ENCODE data around the gene TMTC2. TPM values are rescaled to one million over a fixed set of nuclear protein-coding genes. Genes with fewer than 3 reads are reported as not detected.

TMTC2 gene
- total RNA-seq, 1 donor from 2014 or later = 20.2 TPM

DNA sequence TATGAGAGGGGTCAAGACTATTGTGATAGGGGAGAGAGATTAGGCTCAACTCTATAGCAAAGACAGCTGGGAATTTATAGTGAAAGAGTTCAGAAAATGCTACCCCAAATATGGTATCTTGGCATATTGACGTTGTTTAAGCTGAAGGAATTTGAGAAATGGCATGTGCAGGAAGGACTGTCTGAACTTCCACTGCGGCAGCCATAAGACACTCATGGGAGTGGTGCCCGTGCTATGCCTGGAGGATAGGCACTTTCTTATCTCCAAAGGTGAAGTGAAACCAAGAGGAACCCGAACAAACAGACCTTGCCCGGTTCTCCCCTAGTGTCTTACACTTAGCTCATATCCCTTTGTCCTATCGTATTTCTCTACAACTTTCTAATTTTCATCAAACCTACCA, 390.3 kb downstream of the TMTC2 start:
- Mint-ChIP-seq H3K27ac (ENCODE audit: unreplicated experiment) (no peak overlapping the region), H3K36me3 (ENCODE audit: unreplicated experiment) (peaks cover 11% of the 10 kb centered on the region), H3K9me3 (ENCODE audit: unreplicated experiment) (peaks cover 17% of the 10 kb centered on the region), H3K4me3 (ENCODE audit: unreplicated experiment) (no peak overlapping the region), H3K4me1 (ENCODE audit: unreplicated experiment) (no peaks in the 10 kb centered on the region), H3K27me3 (ENCODE audit: unreplicated experiment) (no peaks in the 10 kb centered on the region)
- TF ChIP-seq, protein P1, sequence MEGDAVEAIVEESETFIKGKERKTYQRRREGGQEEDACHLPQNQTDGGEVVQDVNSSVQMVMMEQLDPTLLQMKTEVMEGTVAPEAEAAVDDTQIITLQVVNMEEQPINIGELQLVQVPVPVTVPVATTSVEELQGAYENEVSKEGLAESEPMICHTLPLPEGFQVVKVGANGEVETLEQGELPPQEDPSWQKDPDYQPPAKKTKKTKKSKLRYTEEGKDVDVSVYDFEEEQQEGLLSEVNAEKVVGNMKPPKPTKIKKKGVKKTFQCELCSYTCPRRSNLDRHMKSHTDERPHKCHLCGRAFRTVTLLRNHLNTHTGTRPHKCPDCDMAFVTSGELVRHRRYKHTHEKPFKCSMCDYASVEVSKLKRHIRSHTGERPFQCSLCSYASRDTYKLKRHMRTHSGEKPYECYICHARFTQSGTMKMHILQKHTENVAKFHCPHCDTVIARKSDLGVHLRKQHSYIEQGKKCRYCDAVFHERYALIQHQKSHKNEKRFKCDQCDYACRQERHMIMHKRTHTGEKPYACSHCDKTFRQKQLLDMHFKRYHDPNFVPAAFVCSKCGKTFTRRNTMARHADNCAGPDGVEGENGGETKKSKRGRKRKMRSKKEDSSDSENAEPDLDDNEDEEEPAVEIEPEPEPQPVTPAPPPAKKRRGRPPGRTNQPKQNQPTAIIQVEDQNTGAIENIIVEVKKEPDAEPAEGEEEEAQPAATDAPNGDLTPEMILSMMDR (IDR thresholded peaks at IDR 0.05) = no peak
- no peak for DNase-seq (ENCODE audit: extremely low spot score, unreplicated experiment)

DNA sequence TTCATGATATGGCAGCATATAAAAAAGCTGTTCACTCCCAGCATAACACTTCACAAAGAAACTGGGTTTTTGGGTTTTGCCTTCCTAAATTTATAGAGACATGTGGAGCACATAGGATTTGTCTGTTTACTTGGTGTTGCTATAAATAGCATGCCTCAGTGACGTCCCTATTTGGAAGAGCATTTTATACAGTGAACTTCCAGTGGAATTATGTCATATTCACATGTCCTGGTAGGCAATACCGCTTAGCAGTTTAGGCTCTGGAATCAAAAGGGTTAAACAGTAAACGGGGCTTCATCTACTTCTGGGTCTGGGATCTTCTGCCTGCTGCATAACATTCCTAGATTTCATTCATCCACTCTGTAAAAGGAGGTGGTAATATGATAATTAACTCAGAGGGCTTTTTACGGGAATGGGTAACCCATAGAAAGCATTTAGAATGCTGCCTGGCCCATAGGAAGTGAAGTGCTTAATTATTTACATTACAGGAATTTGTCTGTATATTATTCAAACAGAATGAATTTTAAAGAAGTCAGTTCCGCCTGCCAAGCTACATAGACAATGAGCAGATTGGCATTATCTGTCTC, 396.1 kb downstream of the TMTC2 start:
- H3K36me3 Mint-ChIP-seq (ENCODE audit: unreplicated experiment) = peaks cover 2% of the 10 kb centered on the region
- H3K4me1 Mint-ChIP-seq (ENCODE audit: unreplicated experiment) = no peaks in the 10 kb centered on the region
- no peak overlapping the region for H3K4me3 Mint-ChIP-seq (ENCODE audit: unreplicated experiment)
- no peak for DNase-seq (ENCODE audit: extremely low spot score, unreplicated experiment)
- no peaks in the 10 kb centered on the region for H3K27me3 Mint-ChIP-seq (ENCODE audit: unreplicated experiment)
- no peak overlapping the region for H3K27ac Mint-ChIP-seq (ENCODE audit: unreplicated experiment)
- H3K9me3 Mint-ChIP-seq (ENCODE audit: unreplicated experiment) = peaks cover 10% of the 10 kb centered on the region
- TF ChIP-seq, protein P1 (IDR thresholded peaks at IDR 0.05) = no peak

DNA sequence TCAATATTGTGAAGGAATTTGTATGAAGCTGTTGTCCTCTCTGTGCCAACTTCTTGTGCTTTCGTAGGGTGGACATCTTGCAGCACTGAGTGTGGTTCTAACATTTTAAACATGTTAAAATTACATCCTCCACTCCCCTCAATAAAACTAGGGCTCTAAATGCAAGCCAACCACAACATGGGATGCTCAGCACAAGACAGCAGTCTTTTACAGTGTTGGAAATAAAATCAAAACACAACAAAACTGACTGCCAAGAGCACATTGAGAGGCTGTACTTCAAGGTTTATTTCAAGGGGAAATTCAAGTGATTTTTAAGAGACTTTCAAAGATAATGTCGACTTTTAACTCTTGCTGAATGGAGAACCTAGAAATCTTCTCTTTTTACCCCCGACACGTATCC, 396.9 kb downstream of the TMTC2 start:
- peaks cover 2% of the 10 kb centered on the region for H3K36me3 Mint-ChIP-seq (ENCODE audit: unreplicated experiment)
- H3K9me3 Mint-ChIP-seq (ENCODE audit: unreplicated experiment) = peaks cover 10% of the 10 kb centered on the region
- H3K4me3 Mint-ChIP-seq (ENCODE audit: unreplicated experiment) = no peak overlapping the region
- H3K27ac Mint-ChIP-seq (ENCODE audit: unreplicated experiment) = no peak overlapping the region
- H3K4me1 Mint-ChIP-seq (ENCODE audit: unreplicated experiment) = no peaks in the 10 kb centered on the region
- no peaks in the 10 kb centered on the region for H3K27me3 Mint-ChIP-seq (ENCODE audit: unreplicated experiment)
- TF ChIP-seq, protein P1 (IDR thresholded peaks at IDR 0.05) = no peak
- no peak for DNase-seq (ENCODE audit: extremely low spot score, unreplicated experiment)

DNA sequence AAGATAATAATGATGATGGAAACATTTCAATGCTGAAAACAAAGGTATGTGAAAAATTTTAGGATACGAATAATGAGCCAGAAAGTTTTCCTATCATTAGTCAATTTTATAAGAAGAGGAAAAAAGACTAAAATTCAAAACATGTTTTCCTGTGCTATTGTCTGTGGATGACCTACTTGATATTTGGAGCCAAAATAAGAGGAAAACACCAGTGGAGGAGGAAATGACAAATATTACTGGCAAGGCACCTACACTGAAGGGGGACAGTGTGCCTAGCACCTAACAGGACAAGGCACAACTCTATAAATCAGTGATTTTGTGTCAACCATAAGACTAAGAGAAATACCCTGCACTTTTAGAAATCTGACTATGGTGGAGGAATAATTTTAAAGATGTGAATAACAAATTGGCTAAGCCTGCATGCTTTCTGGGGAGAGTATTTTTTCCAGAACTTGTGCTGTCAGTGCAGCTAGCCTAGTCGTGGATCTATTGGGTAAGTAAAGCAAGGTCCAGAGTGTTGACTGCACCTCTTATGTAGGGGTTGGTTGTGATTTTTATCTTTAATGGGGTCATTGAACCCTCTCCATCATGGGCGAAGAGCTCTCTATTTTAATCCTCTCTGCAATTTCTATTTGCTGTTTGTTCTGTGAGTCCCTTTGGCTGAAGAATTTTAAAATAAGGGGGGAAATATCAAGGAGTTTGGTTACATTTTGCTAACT, 398.0 kb downstream of the TMTC2 start:
- H3K36me3 Mint-ChIP-seq (ENCODE audit: unreplicated experiment) = peaks cover 2% of the 10 kb centered on the region
- H3K27me3 Mint-ChIP-seq (ENCODE audit: unreplicated experiment) = no peaks in the 10 kb centered on the region
- no peaks in the 10 kb centered on the region for H3K4me1 Mint-ChIP-seq (ENCODE audit: unreplicated experiment)
- no peak for DNase-seq (ENCODE audit: extremely low spot score, unreplicated experiment)
- no peak overlapping the region for H3K27ac Mint-ChIP-seq (ENCODE audit: unreplicated experiment)
- peaks cover 10% of the 10 kb centered on the region for H3K9me3 Mint-ChIP-seq (ENCODE audit: unreplicated experiment)
- H3K4me3 Mint-ChIP-seq (ENCODE audit: unreplicated experiment) = no peak overlapping the region
- TF ChIP-seq, protein P1 (IDR thresholded peaks at IDR 0.05) = no peak

DNA sequence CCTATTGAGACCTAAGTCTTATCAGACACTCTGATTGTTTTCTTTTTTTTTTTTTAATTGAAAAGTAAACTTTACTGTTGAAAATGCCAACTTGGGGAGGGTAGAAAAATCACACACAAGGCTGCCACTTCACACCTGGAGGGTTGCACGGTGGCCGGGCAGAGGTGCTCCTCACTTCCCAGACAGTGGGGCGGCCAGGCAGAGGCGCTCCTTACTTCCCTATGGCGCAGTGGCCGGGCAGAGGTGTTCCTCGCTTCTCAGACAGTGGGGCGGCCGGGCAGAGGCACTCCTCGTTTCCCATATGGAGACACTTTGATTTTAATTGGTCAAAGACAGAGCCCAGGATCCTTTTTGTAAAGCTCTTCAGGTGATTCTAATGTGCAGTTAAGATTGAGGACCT, 399.3 kb downstream of the TMTC2 start:
- Mint-ChIP-seq H3K27me3 (ENCODE audit: unreplicated experiment) (no peaks in the 10 kb centered on the region), H3K36me3 (ENCODE audit: unreplicated experiment) (peaks cover 6% of the 10 kb centered on the region), H3K27ac (ENCODE audit: unreplicated experiment) (no peak overlapping the region), H3K9me3 (ENCODE audit: unreplicated experiment) (peaks cover 10% of the 10 kb centered on the region), H3K4me3 (ENCODE audit: unreplicated experiment) (no peak overlapping the region), H3K4me1 (ENCODE audit: unreplicated experiment) (no peaks in the 10 kb centered on the region)
- DNase-seq (ENCODE audit: extremely low spot score, unreplicated experiment) = no peak
- TF ChIP-seq, protein P1 (IDR thresholded peaks at IDR 0.05) = no peak

Data from osteocyte (in vitro differentiated cells).